GM23338 (cell line): Measurements from ENCODE around the gene TMEM132D.
"Not testable (repeated sequence)": the region's sequence is repeated elsewhere in the genome, so short reads cannot be mapped to it uniquely, and the experiment has no call there.

ENCODE experiments used
- CREB1 ChIP-seq: fragments of 250-450 bp; sonication (Bioruptor Pico); IDR thresholded peaks from 2 replicates; pipeline ENCODE4 v1.5.0; 2020; ENCODE audit warnings: low read depth, mild to moderate bottlenecking, moderate library complexity
- CTCF ChIP-seq, 2 experiments: fragments of 200-600 bp in 1 of 2; sonication (generic) in 1 of 2; conservative IDR thresholded peaks; 2 replicates each; pipeline versions ENCODE4 v1.5.1 to v1.6.1; 2016 to 2017; ENCODE audit warnings: antibody characterized with exemption in 2 of 2, low read depth in 2 of 2, mild to moderate bottlenecking in 2 of 2, moderate library complexity in 1 of 2
- ETS1 ChIP-seq: IDR thresholded peaks from 2 replicates; pipeline ENCODE4 v1.6.1; 2016; ENCODE audit warnings: antibody characterized with exemption
- EZH2 ChIP-seq: fragments of 200-600 bp; sonication (generic); IDR thresholded peaks from one replicate; pipeline ENCODE4 v1.8.0; 2017; ENCODE audit warnings: antibody characterized with exemption, mild to moderate bottlenecking, low read depth; ENCODE audit not compliant: unreplicated experiment
- EZH2phosphoT487 ChIP-seq: fragments of 200-600 bp; sonication (generic); IDR thresholded peaks from one replicate; pipeline ENCODE4 v1.8.1; 2018; ENCODE audit warnings: antibody characterized with exemption; ENCODE audit not compliant: unreplicated experiment
- JUNB ChIP-seq: IDR thresholded peaks from one replicate; pipeline ENCODE4 v1.6.1; 2016; ENCODE audit warnings: antibody characterized with exemption; ENCODE audit not compliant: unreplicated experiment
- POLR2AphosphoS5 ChIP-seq: IDR thresholded peaks from 2 replicates; pipeline ENCODE4 v1.6.1; 2016; ENCODE audit warnings: antibody characterized with exemption, low read depth
- ZNF462 ChIP-seq: fragments of 250-450 bp; sonication (Bioruptor Pico); IDR thresholded peaks from 2 replicates; pipeline ENCODE4 v1.5.0; 2020; ENCODE audit warnings: mild to moderate bottlenecking, moderate library complexity

- TF ChIP-seq CTCF (conservative IDR thresholded peaks at IDR 0.05; ENCODE audit: low read depth in 2 of 2); POLR2AphosphoS5; EZH2; EZH2phosphoT487; JUNB; ETS1; ZNF462; CREB1 (CRISPR knock-in tag): not testable (repeated sequence)
Observed at GRCh38 chr12:129538724-129539335, 365.0 kb downstream of the TMEM132D start.
